Testis (tissue), 2 donors: Measurements from ENCODE around the gene GPS1.

Experiments used
- POLR2A ChIP-seq: fragments of 450-650 bp; IDR thresholded peaks from one replicate; pipeline ENCODE4 v1.6.1; 2017; ENCODE audit warnings: antibody characterized with exemption, mild to moderate bottlenecking, moderate library complexity
- TF ChIP-seq, protein P1 (sequence below), 3 experiments: fragments of 450-650 bp in 2 of 3; fragments of 200-600 bp in 1 of 3; sonication (generic) in 1 of 3; IDR thresholded peaks; one replicate each; pipeline ENCODE4 v1.5.1; 2016 to 2019; ENCODE audit warnings: antibody characterized with exemption in 3 of 3, mild to moderate bottlenecking in 2 of 3, moderate library complexity in 1 of 3

- TF ChIP-seq, protein P1, sequence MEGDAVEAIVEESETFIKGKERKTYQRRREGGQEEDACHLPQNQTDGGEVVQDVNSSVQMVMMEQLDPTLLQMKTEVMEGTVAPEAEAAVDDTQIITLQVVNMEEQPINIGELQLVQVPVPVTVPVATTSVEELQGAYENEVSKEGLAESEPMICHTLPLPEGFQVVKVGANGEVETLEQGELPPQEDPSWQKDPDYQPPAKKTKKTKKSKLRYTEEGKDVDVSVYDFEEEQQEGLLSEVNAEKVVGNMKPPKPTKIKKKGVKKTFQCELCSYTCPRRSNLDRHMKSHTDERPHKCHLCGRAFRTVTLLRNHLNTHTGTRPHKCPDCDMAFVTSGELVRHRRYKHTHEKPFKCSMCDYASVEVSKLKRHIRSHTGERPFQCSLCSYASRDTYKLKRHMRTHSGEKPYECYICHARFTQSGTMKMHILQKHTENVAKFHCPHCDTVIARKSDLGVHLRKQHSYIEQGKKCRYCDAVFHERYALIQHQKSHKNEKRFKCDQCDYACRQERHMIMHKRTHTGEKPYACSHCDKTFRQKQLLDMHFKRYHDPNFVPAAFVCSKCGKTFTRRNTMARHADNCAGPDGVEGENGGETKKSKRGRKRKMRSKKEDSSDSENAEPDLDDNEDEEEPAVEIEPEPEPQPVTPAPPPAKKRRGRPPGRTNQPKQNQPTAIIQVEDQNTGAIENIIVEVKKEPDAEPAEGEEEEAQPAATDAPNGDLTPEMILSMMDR (IDR thresholded peaks at IDR 0.05): no peak
- TF ChIP-seq POLR2A: no peak
Observed at GRCh38 chr17:82028966-82029365, 22.7 kb upstream of the GPS1 start.
